Omental fat pad (tissue), 4 donors: ENCODE measurements around the gene TAC4. TPM values are rescaled to one million over a fixed set of nuclear protein-coding genes. Genes with fewer than 3 reads are reported as not detected.
A peak's percentile ranks its signal among the peaks of the same experiment; 100 is the strongest.

ENCODE experiments used
- ATAC-seq: fragments of 150-250 bp; one replicate; pipeline ENCODE4 v1.9.1; 2016; ENCODE audit warnings: mild to moderate bottlenecking, moderate library complexity; ENCODE audit not compliant: low FRiP score
- DNase-seq: peaks from one replicate; pipeline ENCODE4 v3.0.0-alpha.2; 2019; ENCODE audit warnings: low spot score
- CTCF ChIP-seq, 3 donors: fragments of 450-650 bp; IDR thresholded peaks; one replicate each; pipeline ENCODE4 v1.5.1; 2016 to 2017; ENCODE audit warnings: antibody characterized with exemption in 3 of 3, mild to moderate bottlenecking in 3 of 3, moderate library complexity in 2 of 3
- total RNA-seq, 4 donors: library from RNA; depleted of rRNA; stranded (reverse); fragments of >200 nt; gene quantifications; one replicate each; pipeline ENCODE4 v1.1.0, GENCODE V29; 2016

TAC4 gene
- total RNA-seq, 4 donors from 2014 or later = not detected

- ATAC-seq (no peak), DNase-seq (no peak)
- TF ChIP-seq CTCF (IDR thresholded peaks at IDR 0.05) = no peak
Measured at GRCh38 chr17:49882434-49882833, 34.6 kb upstream of the TAC4 start.

GRCh38 chr17:49881054-49881402, 33.2 kb upstream of the TAC4 start:
- no peak for ATAC-seq
- TF ChIP-seq CTCF (IDR thresholded peaks at IDR 0.05) = no peak
- DNase-seq = no peak

- DNase-seq (peak; percentile 35), ATAC-seq (peak; percentile 72)
- TF ChIP-seq CTCF (IDR thresholded peaks at IDR 0.05) = peak in 2 of 3 donors; percentile 86 to 87
Measured at GRCh38 chr17:49880291-49881053, 32.6 kb upstream of the TAC4 start.

- DNase-seq (no peak), ATAC-seq (no peak)
- no peak for TF ChIP-seq CTCF (IDR thresholded peaks at IDR 0.05)
Measured at GRCh38 chr17:49878931-49879904, 31.3 kb upstream of the TAC4 start.

GRCh38 chr17:49875685-49876084, 27.8 kb upstream of the TAC4 start:
- no peak for ATAC-seq
- TF ChIP-seq CTCF (IDR thresholded peaks at IDR 0.05) = no peak
- no peak for DNase-seq

GRCh38 chr17:49874911-49875310, 27.0 kb upstream of the TAC4 start:
- ATAC-seq (no peak), DNase-seq (no peak)
- TF ChIP-seq CTCF (IDR thresholded peaks at IDR 0.05) = no peak
